ENCODE measurements around the gene GDI2. TPM values are rescaled to one million over a fixed set of nuclear protein-coding genes. Genes with fewer than 3 reads are reported as not detected.
"Not testable (repeated sequence)": the region's sequence is repeated elsewhere in the genome, so short reads cannot be mapped to it uniquely, and the experiment has no call there.

The GDI2 gene
- total RNA-seq, 2 donors from 2014 or later: 243 to 266 TPM

DNA sequence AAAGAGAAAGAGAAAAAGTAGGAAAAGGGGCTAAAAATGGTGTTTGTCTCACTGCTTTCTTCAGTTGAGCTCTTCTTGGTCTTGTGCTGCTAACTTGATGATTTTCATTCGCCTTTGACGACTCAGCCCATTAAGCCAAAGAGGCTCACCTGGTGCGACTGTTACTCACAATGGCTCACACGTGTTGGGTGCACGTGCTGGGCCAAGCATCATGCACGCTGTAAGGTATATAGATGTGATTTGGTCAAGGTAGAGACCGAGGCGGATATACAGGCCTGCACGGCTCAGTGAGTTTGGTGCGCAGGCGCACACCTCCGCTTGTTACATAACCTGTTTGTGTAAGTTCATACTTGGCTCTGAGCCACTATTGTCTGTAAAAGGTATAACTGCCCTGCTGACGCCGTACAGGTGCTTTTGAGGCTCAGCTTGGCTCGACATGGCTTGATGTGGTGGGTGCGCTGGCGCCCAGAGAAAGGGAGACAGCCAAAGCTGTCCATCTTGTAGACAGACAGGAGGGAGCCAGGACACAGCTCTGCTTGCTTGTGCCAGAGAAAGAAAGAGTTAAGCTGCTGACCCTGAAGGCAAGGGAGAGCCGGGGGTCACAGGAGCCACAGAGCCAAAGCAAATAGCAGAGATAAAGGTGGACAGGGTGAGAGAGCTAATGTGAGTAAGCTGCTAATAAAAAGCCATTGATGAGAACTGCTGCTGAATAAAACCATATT lies 42.9 kb upstream of the GDI2 start:
- H3K9ac ChIP-seq (ENCODE audit: low read depth in 2 of 2, low read length in 2 of 2): no peak overlapping the region
- intact Hi-C loops (cut with DNase I): no loop called here
- H3K27ac ChIP-seq: no peak overlapping the region
- TF ChIP-seq, protein P1, sequence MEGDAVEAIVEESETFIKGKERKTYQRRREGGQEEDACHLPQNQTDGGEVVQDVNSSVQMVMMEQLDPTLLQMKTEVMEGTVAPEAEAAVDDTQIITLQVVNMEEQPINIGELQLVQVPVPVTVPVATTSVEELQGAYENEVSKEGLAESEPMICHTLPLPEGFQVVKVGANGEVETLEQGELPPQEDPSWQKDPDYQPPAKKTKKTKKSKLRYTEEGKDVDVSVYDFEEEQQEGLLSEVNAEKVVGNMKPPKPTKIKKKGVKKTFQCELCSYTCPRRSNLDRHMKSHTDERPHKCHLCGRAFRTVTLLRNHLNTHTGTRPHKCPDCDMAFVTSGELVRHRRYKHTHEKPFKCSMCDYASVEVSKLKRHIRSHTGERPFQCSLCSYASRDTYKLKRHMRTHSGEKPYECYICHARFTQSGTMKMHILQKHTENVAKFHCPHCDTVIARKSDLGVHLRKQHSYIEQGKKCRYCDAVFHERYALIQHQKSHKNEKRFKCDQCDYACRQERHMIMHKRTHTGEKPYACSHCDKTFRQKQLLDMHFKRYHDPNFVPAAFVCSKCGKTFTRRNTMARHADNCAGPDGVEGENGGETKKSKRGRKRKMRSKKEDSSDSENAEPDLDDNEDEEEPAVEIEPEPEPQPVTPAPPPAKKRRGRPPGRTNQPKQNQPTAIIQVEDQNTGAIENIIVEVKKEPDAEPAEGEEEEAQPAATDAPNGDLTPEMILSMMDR (IDR thresholded peaks at IDR 0.05): no peak
- H3K4me1 ChIP-seq: no peaks in the 10 kb centered on the region
- H3K9me3 ChIP-seq: no peaks in the 10 kb centered on the region
- no peak overlapping the region for H3K4me3 ChIP-seq
- no peaks in the 10 kb centered on the region for H3K27me3 ChIP-seq
- H3K36me3 ChIP-seq: no peaks in the 10 kb centered on the region
- DNase-seq: no peak

DNA sequence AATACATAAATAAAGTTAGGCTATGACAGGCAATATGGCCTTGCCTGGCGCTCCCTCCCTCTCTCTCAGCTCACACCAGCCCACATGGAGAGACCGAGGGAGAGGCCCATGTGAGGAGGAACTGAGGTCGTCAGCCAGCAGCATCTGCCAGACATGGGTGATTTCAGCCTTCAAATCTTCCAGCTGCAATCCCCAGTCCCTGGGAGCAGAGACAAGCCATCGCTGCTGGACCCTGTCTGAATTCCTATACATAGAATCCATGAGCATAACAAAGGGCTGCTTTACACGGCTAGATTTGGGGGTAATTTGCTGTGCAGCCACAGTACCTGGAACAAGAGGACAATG lies 40.9 kb upstream of the GDI2 start:
- intact Hi-C loops (cut with DNase I): no loop called here

DNA sequence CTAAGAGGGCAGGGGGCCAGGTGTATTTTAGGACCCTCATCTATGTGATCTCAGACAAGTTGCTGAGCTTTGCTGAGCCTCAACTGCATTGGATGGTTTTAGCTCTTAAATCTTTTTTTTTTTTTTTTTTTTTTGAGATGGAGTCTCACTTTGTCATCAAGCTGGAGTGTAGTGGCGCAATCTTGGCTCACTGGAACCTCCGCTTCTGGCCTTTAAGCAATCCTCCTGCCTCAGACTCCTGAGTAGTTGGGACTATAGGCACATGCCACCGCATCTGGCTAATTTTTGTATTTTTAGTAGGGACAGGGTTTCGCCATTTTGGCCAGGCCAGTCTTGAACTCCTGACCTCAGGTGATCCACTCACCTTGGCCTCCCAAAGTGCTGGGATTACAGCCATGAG lies 33.4 kb upstream of the GDI2 start:
- H3K27ac ChIP-seq; H3K4me1 ChIP-seq; H3K4me3 ChIP-seq; H3K9ac ChIP-seq (ENCODE audit: low read depth in 2 of 2, low read length in 2 of 2); H3K36me3 ChIP-seq; H3K9me3 ChIP-seq; intact Hi-C loops (cut with DNase I); H3K27me3 ChIP-seq; DNase-seq: not testable (repeated sequence)

More for the DNA sequence above, 40.9 kb upstream of the GDI2 start:
- Histone ChIP-seq H3K9ac (ENCODE audit: low read depth in 2 of 2, low read length in 2 of 2) (no peak overlapping the region), H3K27me3 (no peaks in the 10 kb centered on the region), H3K9me3 (no peaks in the 10 kb centered on the region), H3K4me1 (no peaks in the 10 kb centered on the region), H3K36me3 (no peaks in the 10 kb centered on the region), H3K4me3 (no peak overlapping the region), H3K27ac (no peak overlapping the region)
- TF ChIP-seq, protein P1 (IDR thresholded peaks at IDR 0.05): no peak
- no peak for DNase-seq

DNA sequence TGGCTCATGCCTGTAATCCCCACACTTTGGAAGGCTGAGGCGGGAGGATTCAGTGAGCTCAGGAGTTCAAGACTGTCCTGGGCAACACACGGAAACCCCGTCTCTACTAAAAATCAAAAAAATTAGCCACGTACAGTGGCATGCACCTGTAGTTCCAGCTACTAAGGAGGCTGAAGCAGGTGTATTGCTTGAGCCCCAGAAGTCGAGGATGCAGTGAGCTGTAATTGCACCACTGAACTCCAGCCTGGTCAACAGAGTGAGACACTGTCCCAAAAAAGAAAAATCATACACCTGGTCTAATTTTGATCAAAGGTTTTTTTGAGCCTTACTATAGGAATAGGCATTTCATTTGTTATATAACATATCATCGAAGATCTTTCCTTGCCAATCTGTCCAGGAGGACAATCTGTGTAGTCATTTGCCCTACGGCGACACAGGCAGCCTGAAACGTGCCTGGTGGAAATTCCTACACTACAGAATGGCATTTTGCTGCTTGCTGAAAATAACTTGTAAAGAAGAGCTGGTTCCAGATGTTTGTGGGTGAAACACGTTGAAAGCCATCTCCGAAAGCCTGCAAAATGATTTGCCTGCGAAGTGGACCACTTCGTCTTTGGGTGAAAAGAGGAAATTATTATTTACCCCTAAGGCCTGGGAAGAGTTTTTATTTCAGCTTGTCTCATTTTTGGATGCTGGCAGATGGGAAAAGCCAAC lies 31.3 kb upstream of the GDI2 start:
- intact Hi-C loops (cut with DNase I): no loop called here
- Histone ChIP-seq H3K4me1 (no peaks in the 10 kb centered on the region), H3K9me3 (no peaks in the 10 kb centered on the region), H3K27me3 (no peaks in the 10 kb centered on the region), H3K36me3 (no peaks in the 10 kb centered on the region), H3K9ac (ENCODE audit: low read depth in 2 of 2, low read length in 2 of 2) (no peak overlapping the region), H3K27ac (no peak overlapping the region), H3K4me3 (no peak overlapping the region)
- no peak for DNase-seq
- TF ChIP-seq, protein P1 (IDR thresholded peaks at IDR 0.05): no peak

DNA sequence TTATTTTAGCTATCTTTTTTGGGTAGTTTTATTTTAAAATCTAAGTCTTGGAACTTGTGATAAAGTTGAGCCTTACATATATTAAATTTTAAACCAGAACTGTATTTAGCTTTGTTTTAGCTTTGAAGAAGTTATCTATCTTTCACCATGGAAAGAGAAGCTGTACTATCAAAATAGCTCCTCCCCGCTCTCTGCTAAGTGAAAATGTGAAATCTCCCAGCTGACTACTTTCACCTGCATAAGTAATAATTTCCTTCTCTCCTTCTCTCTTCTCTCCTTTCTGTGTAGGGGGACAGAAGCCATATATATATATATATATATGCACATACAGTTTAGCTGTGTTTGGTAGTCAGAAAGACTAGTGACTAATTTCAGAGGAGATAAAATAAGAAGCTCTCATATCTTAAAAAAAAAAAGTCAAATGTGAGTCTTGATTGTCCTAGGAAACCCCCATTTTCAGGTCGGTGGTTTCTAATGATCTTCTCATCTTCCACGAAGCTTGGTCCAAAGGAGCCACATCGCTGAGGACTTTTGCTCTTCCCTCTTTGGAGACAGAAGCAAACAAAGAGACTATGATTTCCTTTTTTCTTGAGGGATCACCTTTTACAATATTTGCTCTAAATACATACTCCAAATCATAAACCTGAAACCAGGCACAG lies 30.6 kb upstream of the GDI2 start:
- TF ChIP-seq, protein P1 (IDR thresholded peaks at IDR 0.05): no peak
- no peaks in the 10 kb centered on the region for H3K4me1 ChIP-seq
- no peak for DNase-seq
- H3K27ac ChIP-seq: no peak overlapping the region
- no peaks in the 10 kb centered on the region for H3K9me3 ChIP-seq
- no peak overlapping the region for H3K4me3 ChIP-seq
- no peaks in the 10 kb centered on the region for H3K27me3 ChIP-seq
- intact Hi-C loops (cut with DNase I): no loop called here
- no peaks in the 10 kb centered on the region for H3K36me3 ChIP-seq
- H3K9ac ChIP-seq (ENCODE audit: low read depth in 2 of 2, low read length in 2 of 2): no peak overlapping the region

DNA sequence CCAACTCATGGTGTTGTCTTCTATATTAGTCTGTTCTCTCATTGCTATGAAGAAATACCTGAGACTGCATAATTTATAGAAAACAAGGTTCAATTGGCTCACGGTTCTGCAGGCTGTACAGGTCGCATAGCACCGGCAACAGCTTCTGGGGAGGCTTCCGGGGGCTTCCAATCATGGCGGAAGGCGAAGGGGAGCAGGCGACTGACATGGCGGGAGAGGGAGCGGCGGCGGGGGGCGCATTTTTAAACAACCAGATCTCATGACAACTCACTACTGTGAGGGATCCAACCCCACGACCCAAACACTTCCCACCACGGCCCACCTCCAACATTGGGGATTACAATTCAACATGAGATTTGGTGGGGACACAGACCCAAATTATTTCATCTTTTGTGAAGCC lies 28.7 kb upstream of the GDI2 start:
- Histone ChIP-seq H3K27me3 (no peaks in the 10 kb centered on the region), H3K27ac (no peak overlapping the region), H3K9ac (ENCODE audit: low read depth in 2 of 2, low read length in 2 of 2) (no peak overlapping the region), H3K9me3 (no peaks in the 10 kb centered on the region), H3K4me3 (no peak overlapping the region), H3K36me3 (no peaks in the 10 kb centered on the region), H3K4me1 (no peaks in the 10 kb centered on the region)
- no peak for DNase-seq
- intact Hi-C loops (cut with DNase I): no loop called here
- TF ChIP-seq, protein P1 (IDR thresholded peaks at IDR 0.05): no peak
